Measurements from ENCODE around the gene SQSTM1. TPM values are rescaled to one million over a fixed set of nuclear protein-coding genes. Genes with fewer than 3 reads are reported as not detected.

Gene SQSTM1
- total RNA-seq (2022; extraction: Qiagen RNA extraction; ENCODE audit: low read depth), result 1,416 to 1,860 TPM (median 1,551 TPM) in 5 replicates

GRCh38 chr5:179820483-179821297, at the start of gene SQSTM1:
SQSTM1 (plus strand) TSS chr5:179820905; CDS start chr5:179820937, 32 bp downstream.

GRCh38 chr5:179793468-179794139, 27.1 kb upstream of the SQSTM1 start, which contains the start of gene LTC4S:
LTC4S (plus strand) TSS chr5:179793986; CDS start chr5:179794081, 95 bp downstream.

GRCh38 chr5:179806250-179807048, 14.3 kb upstream of the SQSTM1 start, which contains the start of gene MGAT4B:
MGAT4B (minus strand) TSS chr5:179806866; CDS start chr5:179806583, 283 bp downstream.

GRCh38 chr5:179858586-179859427, 38.1 kb downstream of the SQSTM1 start, which contains the start of gene MRNIP:
MRNIP (minus strand) TSS chr5:179858817; CDS start chr5:179858796, 21 bp downstream.

Other genes with a start within 250 kb of the SQSTM1 start
- 455 to 602 TPM (median 495 TPM) in 5 replicates for gene HNRNPH1, start 197.2 kb upstream of the SQSTM1 start, total RNA-seq (2022; extraction: Qiagen RNA extraction; ENCODE audit: low read depth)
- not detected in 5 replicates for gene CBY3, start 139.9 kb upstream of the SQSTM1 start, total RNA-seq (2022; extraction: Qiagen RNA extraction; ENCODE audit: low read depth)
- gene CANX, start 121.9 kb upstream of the SQSTM1 start, total RNA-seq (2022; extraction: Qiagen RNA extraction; ENCODE audit: low read depth), result 337 to 420 TPM (median 355 TPM) in 5 replicates
- gene MAML1, start 88.1 kb upstream of the SQSTM1 start, total RNA-seq (2022; extraction: Qiagen RNA extraction; ENCODE audit: low read depth), result 15.9 to 21.2 TPM (median 19.2 TPM) in 5 replicates
- gene LTC4S, start 26.9 kb upstream of the SQSTM1 start, total RNA-seq (2022; extraction: Qiagen RNA extraction; ENCODE audit: low read depth), result 0.30 to 0.63 TPM (median 0.38 TPM) in 3 of 5 replicates, not detected in the others
- gene MGAT4B, start 14.0 kb upstream of the SQSTM1 start, total RNA-seq (2022; extraction: Qiagen RNA extraction; ENCODE audit: low read depth), result 227 to 311 TPM (median 265 TPM) in 5 replicates
- 13.5 to 20.0 TPM (median 14.6 TPM) in 5 replicates for gene MRNIP, start 37.9 kb downstream of the SQSTM1 start, total RNA-seq (2022; extraction: Qiagen RNA extraction; ENCODE audit: low read depth)
- 51.5 to 65.6 TPM (median 59.1 TPM) in 5 replicates for gene TBC1D9B, start 87.0 kb downstream of the SQSTM1 start, total RNA-seq (2022; extraction: Qiagen RNA extraction; ENCODE audit: low read depth)

Data from A549 treated with RU486 at 1 μM for 4 hours (cell line).